Osteocyte (in vitro differentiated cells): ENCODE data around the gene WIPI1. TPM values are rescaled to one million over a fixed set of nuclear protein-coding genes. Genes with fewer than 3 reads are reported as not detected.

Experiments used
- DNase-seq: peaks from one replicate; pipeline ENCODE4 v3.0.0; 2021; ENCODE audit warnings: mixed read lengths; ENCODE audit not compliant: unreplicated experiment; ENCODE audit errors: extremely low spot score
- H3K27ac Mint-ChIP-seq: one replicate; pipeline ENCODE4 v1.8.0; 2021; ENCODE audit warnings: mild to moderate bottlenecking, mixed read lengths; ENCODE audit not compliant: unreplicated experiment
- H3K27me3 Mint-ChIP-seq: one replicate; pipeline ENCODE4 v1.8.0; 2021; ENCODE audit warnings: mixed read lengths; ENCODE audit not compliant: unreplicated experiment
- H3K36me3 Mint-ChIP-seq: one replicate; pipeline ENCODE4 v1.8.0; 2021; ENCODE audit warnings: mixed read lengths; ENCODE audit not compliant: unreplicated experiment
- H3K4me1 Mint-ChIP-seq: one replicate; pipeline ENCODE4 v1.8.0; 2021; ENCODE audit warnings: mixed read lengths; ENCODE audit not compliant: unreplicated experiment
- H3K4me3 Mint-ChIP-seq: one replicate; pipeline ENCODE4 v1.8.0; 2021; ENCODE audit warnings: mild to moderate bottlenecking, moderate library complexity, mixed read lengths; ENCODE audit not compliant: unreplicated experiment
- H3K9me3 Mint-ChIP-seq: one replicate; pipeline ENCODE4 v1.8.0; 2021; ENCODE audit warnings: mixed read lengths; ENCODE audit not compliant: unreplicated experiment
- total RNA-seq: library from RNA; stranded (reverse); gene quantifications from 2 replicates; pipeline ENCODE4 v1.2.1, GENCODE V29; 2021
- TF ChIP-seq, protein P1 (sequence below): fragments of 200-600 bp; sonication (generic); IDR thresholded peaks from 2 replicates; pipeline ENCODE4 v1.5.0; 2021; ENCODE audit warnings: antibody characterized with exemption, mild to moderate bottlenecking, moderate library complexity

The WIPI1 gene
- total RNA-seq, 1 donor from 2014 or later = 74.5 TPM

GRCh38 chr17:68439656-68440290 lies 17.5 kb downstream of the WIPI1 start:
- no peaks in the 10 kb centered on the region for H3K9me3 Mint-ChIP-seq
- peaks cover 25% of the 10 kb centered on the region for H3K4me1 Mint-ChIP-seq
- no peak overlapping the region for H3K4me3 Mint-ChIP-seq
- peaks cover 32% of the 10 kb centered on the region for H3K36me3 Mint-ChIP-seq
- TF ChIP-seq, protein P1, sequence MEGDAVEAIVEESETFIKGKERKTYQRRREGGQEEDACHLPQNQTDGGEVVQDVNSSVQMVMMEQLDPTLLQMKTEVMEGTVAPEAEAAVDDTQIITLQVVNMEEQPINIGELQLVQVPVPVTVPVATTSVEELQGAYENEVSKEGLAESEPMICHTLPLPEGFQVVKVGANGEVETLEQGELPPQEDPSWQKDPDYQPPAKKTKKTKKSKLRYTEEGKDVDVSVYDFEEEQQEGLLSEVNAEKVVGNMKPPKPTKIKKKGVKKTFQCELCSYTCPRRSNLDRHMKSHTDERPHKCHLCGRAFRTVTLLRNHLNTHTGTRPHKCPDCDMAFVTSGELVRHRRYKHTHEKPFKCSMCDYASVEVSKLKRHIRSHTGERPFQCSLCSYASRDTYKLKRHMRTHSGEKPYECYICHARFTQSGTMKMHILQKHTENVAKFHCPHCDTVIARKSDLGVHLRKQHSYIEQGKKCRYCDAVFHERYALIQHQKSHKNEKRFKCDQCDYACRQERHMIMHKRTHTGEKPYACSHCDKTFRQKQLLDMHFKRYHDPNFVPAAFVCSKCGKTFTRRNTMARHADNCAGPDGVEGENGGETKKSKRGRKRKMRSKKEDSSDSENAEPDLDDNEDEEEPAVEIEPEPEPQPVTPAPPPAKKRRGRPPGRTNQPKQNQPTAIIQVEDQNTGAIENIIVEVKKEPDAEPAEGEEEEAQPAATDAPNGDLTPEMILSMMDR = no peak
- H3K27me3 Mint-ChIP-seq = no peaks in the 10 kb centered on the region
- no peak for DNase-seq
- peak overlapping the region; percentile 50 for H3K27ac Mint-ChIP-seq

DNA sequence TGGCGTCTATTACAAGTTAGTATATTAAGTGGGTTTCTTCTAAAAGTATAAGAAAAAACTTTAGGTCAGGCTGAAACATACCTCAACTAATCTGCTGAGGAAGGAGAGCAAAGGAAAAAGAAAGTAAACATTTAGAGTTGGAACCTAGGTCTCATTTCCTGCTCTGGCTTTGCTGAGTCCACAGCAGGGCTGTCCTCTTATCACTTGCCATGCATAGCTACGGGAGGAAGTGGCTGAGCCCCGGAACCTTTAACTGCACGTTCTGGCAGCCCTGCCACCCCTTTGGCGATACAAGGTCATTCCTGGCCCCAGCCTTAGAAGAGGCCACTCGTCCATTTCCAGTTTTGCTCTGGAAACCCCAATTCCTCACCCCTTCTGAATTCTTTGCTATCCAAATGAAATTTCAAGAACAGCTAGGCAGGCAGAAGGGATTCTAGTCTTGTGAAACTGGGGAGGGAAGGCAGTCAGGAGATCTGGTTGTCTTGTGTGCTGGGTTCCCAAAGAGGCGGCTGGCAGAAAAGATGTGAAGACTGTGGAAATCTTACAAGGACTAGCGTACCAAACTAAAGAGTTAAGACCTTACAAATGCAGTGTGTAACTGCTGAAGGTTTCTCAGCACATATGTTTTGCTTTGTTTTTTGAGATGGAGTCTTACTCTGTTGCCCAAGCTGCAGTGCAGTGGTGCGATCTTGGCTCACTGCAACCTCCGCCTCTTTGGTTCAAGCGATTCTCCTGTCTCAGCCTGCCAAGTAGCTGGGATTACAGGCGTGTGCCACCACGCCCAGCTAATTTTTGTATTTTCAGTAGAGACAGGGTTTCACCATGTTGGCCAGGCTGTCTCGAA lies 19.1 kb downstream of the WIPI1 start:
- no peaks in the 10 kb centered on the region for H3K27me3 Mint-ChIP-seq
- peaks cover 25% of the 10 kb centered on the region for H3K4me1 Mint-ChIP-seq
- no peak for DNase-seq
- H3K27ac Mint-ChIP-seq = no peak overlapping the region
- H3K36me3 Mint-ChIP-seq = peaks cover 34% of the 10 kb centered on the region
- TF ChIP-seq, protein P1 = no peak
- no peaks in the 10 kb centered on the region for H3K9me3 Mint-ChIP-seq
- no peak overlapping the region for H3K4me3 Mint-ChIP-seq

DNA sequence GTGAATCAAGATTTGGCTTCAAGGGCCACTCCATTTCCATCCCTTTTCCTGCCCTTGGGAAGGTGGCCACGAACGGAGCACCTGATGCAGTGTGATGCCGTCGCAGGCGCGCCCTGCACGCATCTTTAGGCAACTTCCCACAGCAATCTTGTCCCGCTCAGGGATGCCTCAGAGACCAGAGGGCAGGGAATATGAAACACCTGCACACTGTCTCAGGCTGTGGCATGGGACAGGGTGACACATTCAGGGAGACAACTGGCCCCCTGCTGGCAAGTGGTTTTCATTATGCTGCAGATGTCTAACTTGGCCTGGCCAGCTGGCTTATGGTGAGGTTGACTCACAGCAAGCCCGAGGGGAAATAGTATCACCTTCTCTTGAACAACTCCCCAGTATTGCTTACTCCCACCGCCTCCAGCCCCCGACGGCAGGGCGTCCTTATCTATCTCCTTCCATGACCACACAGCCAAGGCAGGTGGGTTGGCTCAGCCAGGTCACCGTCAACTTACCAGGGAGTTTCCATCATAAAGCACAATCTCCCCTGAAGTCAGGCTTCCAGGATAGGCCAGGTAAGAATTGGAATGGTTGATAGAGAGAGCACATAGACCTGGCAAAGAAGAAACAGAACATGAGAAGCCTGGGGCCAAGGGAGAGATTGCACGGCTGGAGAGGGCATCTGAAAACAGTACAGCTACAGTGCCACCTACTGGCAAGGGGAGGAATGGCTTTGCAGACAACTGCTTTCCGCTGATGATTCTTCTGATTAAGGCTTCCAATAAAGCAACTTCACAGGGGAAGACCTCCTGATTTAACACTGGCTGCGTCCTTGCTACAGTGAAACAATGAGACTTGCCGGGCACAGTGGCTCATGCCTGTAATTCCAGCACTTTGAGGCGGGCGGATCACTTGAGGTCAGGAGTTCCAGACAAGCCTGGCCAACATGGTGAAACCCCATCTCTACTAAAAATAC lies 21.1 kb downstream of the WIPI1 start:
- peak; percentile 90 for DNase-seq
- TF ChIP-seq, protein P1 = peak; percentile 92
- H3K9me3 Mint-ChIP-seq = no peaks in the 10 kb centered on the region
- no peak overlapping the region for H3K4me3 Mint-ChIP-seq
- H3K4me1 Mint-ChIP-seq = peaks cover 24% of the 10 kb centered on the region
- H3K36me3 Mint-ChIP-seq = peaks cover 45% of the 10 kb centered on the region
- H3K27ac Mint-ChIP-seq = no peak overlapping the region
- H3K27me3 Mint-ChIP-seq = no peaks in the 10 kb centered on the region

GRCh38 chr17:68435361-68435760 lies 21.9 kb downstream of the WIPI1 start:
- no peaks in the 10 kb centered on the region for H3K27me3 Mint-ChIP-seq
- DNase-seq = no peak
- peaks cover 47% of the 10 kb centered on the region for H3K36me3 Mint-ChIP-seq
- H3K27ac Mint-ChIP-seq = no peak overlapping the region
- TF ChIP-seq, protein P1 = no peak
- H3K9me3 Mint-ChIP-seq = no peaks in the 10 kb centered on the region
- no peak overlapping the region for H3K4me3 Mint-ChIP-seq
- H3K4me1 Mint-ChIP-seq = peaks cover 17% of the 10 kb centered on the region
